ENCODE measurements around the gene REXO4. TPM values are rescaled to one million over a fixed set of nuclear protein-coding genes. Genes with fewer than 3 reads are reported as not detected.

Gene REXO4
- total and polyA plus RNA-seq, 10 of the 15 experiments (the other 5 are each of a cell fraction or from before 2014, with no cell fraction given): 2.7 to 43.9 (median 30.5) TPM

GRCh38 chr9:133417541-133418461 lies at the start of gene REXO4 (continued):
- no peak for TF ChIP-seq REST (IDR thresholded peaks at IDR 0.05; ENCODE audit: low read depth, low read length)
- TF ChIP-seq CHD2 (IDR thresholded peaks at IDR 0.05; ENCODE audit: borderline replicate concordance, low read depth, low read length): peak; percentile 46; the same call in 1 of the 2 replicates
- TF ChIP-seq PRDM15 (CRISPR knock-in tag; IDR thresholded peaks at IDR 0.05): no peak
- peak; percentile 63 for TF ChIP-seq BACH1 (IDR thresholded peaks at IDR 0.05; ENCODE audit: borderline replicate concordance)
- TF ChIP-seq POU2F2 (IDR thresholded peaks at IDR 0.05; ENCODE audit: borderline replicate concordance, low read depth, low read length): peak; percentile 69; the same call in 2 of the 3 replicates
- peak; percentile 90 for TF ChIP-seq RUNX3 (IDR thresholded peaks at IDR 0.05; ENCODE audit: low read length)
- TF ChIP-seq BCLAF1 (IDR thresholded peaks at IDR 0.05): no peak
- peak; percentile 75; the same call in 1 of the 2 replicates for TF ChIP-seq TARDBP (IDR thresholded peaks at IDR 0.05; ENCODE audit: borderline replicate concordance)
- TF ChIP-seq ELK1 (IDR thresholded peaks at IDR 0.05; ENCODE audit: low read depth, low read length): 0 out of 2 replicates have a peak, but pooled peaks have one; percentile 61
- no peak for TF ChIP-seq SUPT20H (IDR thresholded peaks at IDR 0.05; ENCODE audit: borderline replicate concordance, control insufficient read depth, low read depth, low read length)
- peak; percentile 93 for TF ChIP-seq MXI1 (IDR thresholded peaks at IDR 0.05; ENCODE audit: low read depth, low read length)
- TF ChIP-seq MEF2B (IDR thresholded peaks at IDR 0.05; ENCODE audit: partially characterized antibody, poor library complexity, severe bottlenecking): peak; percentile 63
- TF ChIP-seq SRF (IDR thresholded peaks at IDR 0.05; ENCODE audit: low read depth in 2 of 2, low read length in 2 of 2): peak; percentile 58 to 89; a peak in 3 of 4 replicates
- TF ChIP-seq MYB (IDR thresholded peaks at IDR 0.05; ENCODE audit: borderline replicate concordance, low read depth, low read length): no peak
- TF ChIP-seq KAT2A (conservative IDR thresholded peaks at IDR 0.05; ENCODE audit: control insufficient read depth, low read depth, low read length): no peak
- TF ChIP-seq ZNF622 (IDR thresholded peaks at IDR 0.05): no peak
- TF ChIP-seq CHD1 (IDR thresholded peaks at IDR 0.05; ENCODE audit: low read depth, low read length): no peak; the same call in 1 of the 2 replicates

Data from GM12878 (cell line).